Frontal cortex (tissue), 4 donors: ENCODE measurements around the gene KRTAP1-1. TPM values are rescaled to one million over a fixed set of nuclear protein-coding genes. Genes with fewer than 3 reads are reported as not detected.
"Not testable (repeated sequence)": the region's sequence is repeated elsewhere in the genome, so short reads cannot be mapped to it uniquely, and the experiment has no call there.

ENCODE experiments used
- DNase-seq, 2 donors: peaks; one replicate each; pipeline ENCODE4 v3.0.0; 2012; ENCODE audit warnings: low spot score in 2 of 2
- FAIRE-seq: peaks from 2 replicates; lab custom pipeline; 2012; peaks lifted over from hg19 to GRCh38; lab: Jason Lieb, UNC
- total RNA-seq: library from RNA; depleted of rRNA; stranded (reverse); fragments of >200 nt; gene quantifications from one replicate; pipeline ENCODE4 v1.2.3, GENCODE V29; 2014
- donor health status: control.
- donor health status: control.
- donor health status: control.

The KRTAP1-1 gene, protein sequence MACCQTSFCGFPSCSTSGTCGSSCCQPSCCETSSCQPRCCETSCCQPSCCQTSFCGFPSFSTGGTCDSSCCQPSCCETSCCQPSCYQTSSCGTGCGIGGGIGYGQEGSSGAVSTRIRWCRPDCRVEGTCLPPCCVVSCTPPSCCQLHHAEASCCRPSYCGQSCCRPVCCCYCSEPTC
- not detected for total RNA-seq

DNA sequence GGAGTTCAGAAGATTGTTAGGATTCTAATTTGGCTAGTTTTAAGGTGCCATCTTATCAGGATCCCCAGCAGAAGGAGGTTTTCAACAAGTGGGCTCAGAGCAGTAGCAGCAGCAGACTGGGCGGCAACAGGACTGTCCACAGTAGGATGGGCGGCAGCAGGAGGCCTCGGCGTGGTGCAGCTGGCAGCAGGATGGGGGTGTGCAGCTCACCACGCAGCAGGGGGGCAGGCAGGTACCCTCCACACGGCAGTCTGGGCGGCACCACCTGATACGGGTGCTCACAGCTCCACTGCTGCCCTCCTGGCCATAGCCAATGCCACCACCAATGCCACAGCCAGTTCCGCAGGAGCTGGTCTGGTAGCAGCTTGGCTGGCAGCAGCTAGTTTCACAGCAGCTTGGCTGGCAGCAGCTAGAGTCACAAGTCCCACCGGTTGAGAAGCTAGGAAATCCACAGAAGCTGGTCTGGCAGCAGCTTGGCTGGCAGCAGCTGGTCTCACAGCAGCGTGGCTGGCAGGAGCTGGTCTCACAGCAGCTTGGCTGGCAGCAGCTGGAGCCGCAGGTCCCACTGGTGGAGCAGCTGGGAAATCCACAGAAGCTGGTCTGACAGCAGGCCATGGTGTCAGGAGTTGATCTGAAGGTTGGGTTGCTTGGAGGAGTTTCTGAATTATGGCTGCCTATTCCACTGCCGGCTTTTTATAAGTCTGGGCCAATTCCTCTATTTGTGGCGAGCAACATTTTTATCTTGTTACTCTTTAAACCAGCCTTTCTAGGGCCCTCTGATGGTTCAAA, at the start of gene KRTAP1-1:
KRTAP1-1 (minus strand) TSS at position 668 of the 789 bp plus-strand sequence; CDS start at position 615, 53 bp downstream.
- FAIRE-seq, DNase-seq: not testable (repeated sequence)

DNA sequence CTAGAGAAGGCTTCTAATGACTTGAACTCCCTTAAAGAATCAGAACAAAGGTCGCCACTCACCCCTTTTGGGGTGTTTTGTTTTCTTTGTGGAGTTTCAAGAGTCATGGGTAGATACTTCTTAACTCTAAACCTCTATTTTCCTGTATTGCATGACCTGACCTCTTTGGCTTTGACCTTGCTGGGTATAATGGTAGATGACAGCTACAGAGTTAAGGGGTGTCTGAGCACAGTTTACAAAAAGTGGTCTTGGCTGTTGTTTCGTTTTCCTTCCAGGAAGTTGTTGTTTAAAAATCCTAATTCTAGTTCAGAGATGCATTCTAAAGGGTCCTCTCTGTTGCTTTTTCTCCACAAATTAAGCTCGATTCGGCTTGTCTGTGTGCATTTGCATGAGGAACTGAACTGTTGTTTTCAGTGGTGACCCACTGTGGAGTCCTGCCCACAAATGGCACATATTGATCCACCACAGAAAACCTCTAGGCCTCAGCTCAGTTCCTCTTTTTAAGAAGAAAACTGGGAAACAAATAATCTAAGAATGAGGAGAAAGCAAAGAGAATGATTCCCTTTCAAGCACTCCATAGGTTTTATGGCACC, 47.6 kb upstream of the KRTAP1-1 start:
- not testable (repeated sequence) for FAIRE-seq, DNase-seq

DNA sequence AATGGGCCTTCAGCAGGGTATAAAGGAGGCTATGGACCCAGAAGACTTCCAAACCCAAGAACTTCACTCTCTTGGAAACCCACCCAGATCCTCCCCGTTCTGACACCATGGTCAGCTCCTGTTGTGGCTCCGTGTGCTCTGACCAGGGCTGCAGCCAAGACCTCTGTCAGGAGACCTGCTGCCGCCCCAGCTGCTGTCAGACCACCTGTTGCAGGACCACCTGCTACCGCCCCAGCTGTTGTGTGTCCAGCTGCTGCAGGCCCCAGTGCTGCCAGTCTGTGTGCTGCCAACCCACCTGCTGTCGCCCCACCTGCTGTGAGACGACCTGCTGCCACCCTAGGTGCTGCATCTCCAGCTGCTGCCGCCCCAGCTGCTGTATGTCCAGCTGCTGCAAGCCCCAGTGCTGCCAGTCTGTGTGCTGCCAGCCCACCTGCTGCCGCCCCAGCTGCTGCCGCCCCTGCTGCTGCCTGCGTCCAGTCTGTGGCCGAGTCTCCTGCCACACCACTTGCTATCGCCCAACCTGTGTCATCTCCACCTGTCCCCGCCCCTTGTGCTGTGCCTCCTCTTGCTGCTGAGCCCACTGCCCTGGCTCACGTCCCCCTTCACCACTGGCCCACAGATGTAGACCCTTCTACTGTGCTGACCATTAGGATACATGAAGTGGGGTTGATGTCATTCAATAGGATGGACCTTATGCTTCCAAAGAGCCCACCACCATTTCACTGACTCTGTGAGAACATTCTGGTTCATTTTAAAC, 43.0 kb upstream of the KRTAP1-1 start, which contains the start of gene KRTAP4-7:
KRTAP4-7 (plus strand) TSS at position 51 of the 757 bp plus-strand sequence; CDS start at position 108, 57 bp downstream.
- not testable (repeated sequence) for FAIRE-seq, DNase-seq

DNA sequence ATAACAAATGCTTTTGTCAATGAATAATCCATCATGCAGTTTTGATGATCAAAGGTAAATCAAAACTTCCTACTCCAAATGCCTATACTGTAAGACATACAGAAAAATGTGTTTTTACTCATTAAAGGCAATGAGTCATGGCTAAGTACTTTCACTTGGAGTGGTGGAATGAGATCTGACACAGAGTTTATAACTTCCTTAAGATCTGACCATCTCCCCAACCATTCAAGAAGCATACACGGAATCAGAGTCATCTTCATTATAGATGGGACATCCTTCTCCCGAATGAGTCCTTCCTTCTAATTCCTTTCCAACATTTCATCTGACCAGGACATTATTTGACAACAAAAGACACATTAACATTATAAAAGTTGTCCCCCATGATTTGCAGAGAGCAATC, 42.2 kb upstream of the KRTAP1-1 start:
- not testable (repeated sequence) for FAIRE-seq, DNase-seq

DNA sequence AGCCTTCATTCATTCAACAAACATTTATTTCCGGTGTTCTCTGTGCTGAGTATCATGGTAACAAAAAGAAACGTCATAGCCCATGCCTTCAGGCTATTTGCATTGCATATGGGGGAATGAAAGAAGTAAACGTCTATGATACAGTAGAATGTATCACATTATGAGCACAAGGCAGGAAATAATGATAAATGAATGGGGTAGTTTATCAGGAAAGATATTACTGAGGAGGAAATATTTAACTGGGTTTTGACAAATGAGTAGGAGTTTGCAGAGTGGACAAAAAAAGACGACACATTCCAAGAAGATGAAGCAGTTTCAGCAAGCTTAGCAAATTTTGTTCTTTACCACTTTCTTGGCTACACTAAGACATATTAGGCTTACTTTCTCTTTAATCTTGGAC, 41.4 kb upstream of the KRTAP1-1 start:
- FAIRE-seq (no peak), DNase-seq (no peak)

DNA sequence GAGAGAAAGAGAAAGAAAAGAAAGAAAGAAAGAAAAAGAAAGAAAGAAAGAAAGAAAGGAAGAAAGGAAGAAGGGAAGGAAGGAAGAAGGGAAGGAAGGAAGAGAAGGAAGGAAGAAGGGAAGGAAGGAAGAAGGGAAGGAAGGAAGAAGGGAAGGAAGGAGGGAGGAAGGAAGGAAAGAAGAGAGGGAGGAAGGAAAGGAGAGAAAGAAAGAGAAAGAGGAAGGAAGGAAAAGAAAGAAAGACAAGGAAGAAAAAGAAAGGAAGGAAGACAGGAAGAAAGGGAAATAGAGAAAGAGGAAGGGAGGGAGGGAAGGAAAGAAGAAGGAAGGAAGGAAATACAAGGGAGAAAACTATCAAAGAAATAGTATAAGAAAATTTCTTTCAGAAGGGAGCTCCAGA, 35.5 kb upstream of the KRTAP1-1 start:
- FAIRE-seq (no peak), DNase-seq (no peak)

DNA sequence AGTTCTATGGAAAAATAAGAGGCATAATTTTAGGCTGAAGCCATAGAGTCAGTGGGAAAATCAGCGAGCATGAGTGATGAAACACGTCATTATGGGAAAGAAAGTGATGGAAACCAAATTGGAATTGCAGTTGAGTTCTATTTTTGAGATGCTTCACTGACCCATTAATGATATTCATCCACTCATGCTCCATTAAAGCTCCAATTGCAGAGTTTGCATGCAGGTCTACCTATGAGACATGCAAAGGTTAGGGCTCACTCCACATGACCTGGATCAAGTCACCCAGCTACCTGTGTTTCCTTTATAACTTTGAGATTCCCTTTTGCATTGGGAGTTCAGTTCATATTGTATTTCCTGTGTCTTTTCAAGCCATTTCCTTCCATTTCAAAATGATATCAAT, 32.4 kb upstream of the KRTAP1-1 start:
- FAIRE-seq (no peak), DNase-seq (no peak)

DNA sequence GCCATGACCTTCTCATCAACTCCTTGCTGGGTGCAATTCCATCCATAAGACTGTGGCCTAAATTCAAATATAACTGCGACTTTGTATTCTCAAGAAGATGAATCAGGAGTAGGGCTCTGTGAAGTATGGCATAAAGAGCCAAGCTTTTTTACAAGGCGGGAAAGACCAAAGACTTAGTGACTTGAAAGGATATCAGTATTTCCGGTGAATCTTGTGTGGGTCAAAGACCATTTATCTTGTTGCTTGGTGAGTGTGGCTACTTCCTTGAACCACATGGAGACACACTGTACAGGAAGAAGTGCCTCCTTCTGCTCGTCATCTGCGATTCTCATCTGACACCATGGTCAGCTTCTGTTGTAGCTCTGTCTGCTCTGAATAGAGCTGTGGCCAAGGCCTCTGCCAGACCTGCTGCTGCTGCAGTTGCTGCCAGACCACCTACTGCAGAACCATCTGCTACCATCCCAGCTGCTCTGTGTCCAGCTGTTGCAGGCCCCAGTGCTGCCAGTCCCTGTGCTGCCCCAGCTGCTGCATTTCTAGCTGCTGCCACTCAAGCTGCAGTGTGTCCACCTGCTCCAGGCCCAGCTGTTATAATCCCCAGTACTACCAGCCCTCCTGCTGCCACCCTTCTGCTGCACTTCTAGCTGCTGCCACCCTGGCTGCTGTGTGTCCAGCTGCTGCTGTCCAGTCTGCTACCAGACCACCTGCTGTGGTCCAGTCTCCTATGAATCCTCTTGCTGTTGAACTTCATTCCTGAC, 30.5 kb upstream of the KRTAP1-1 start:
- no peak for FAIRE-seq
- no peak for DNase-seq

DNA sequence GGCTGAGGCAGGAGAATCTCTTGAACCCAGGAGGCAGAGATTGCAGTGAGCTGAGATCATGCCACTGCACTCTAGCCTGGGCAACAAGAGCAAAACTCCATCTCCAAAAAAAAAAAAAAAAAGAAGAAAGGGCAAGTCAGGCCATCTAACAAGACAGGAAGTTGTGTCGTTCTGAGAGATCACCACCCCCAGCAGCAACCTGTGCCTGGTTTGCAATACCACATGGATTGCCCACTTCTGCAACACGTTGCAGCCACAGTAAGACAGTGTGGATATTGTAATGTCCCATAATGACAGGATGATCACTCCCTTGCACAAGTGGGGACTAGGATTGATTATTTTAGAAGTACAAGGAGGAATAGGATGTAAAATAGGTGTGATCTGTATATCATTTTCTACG, 27.8 kb upstream of the KRTAP1-1 start:
- DNase-seq: no peak
- no peak for FAIRE-seq

DNA sequence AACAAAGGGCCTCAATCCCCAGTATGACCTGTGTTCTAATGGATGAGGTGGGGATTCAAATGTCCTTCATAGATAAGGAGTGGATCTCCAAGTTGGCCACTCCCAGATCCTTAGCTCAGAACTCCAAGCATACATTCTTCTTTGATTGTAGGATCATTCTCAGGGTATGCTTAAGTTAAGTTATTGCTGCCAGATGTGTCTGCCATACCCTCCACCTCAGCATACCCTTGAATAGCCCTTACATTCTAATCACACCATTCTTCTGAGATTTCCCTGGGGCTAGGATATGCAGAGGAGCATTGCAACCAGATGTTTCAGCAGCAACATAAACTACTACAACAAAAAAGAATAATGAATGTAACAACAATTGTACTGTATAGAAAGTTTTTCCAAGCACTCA, 26.0 kb upstream of the KRTAP1-1 start:
- DNase-seq (no peak), FAIRE-seq (no peak)

DNA sequence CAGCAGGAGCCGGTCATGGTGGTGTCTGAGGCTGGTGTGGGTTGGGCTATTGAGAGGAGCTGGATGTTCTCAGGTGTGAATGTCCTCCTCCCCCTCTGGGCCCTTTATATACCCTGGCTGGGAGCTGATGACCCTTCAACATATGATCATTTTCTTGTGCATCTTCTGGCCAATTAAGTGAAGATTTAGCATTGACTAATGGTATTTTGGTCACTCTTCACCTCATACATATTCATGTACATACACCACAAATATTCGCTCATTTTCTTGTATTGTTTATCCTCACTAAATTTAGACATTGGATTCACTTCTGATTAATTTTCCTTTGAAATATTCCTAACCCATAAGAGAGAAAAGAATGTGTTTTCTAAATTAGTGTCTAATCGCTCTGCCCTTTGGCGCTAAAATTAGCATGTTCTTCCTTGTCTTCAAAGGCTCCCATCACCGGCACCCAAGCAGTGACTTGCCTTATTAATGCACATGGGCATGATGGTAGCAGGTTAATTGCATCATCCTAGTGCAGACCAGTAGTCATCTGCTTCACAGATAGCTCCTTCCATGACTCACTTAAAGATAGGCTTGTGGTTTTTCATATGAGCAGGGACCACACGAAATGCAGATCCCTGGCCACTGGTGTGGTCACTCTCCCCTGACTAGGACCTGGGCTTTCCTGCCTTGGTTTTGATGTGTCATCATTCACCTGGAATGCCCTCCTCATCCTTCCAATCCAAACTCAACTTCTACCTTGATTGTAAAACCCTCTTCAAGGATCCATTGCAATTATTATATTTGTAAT, 24.8 kb upstream of the KRTAP1-1 start, which contains the start of gene KRTAP2-4:
KRTAP2-4 (minus strand) TSS at position 51 of the 796 bp plus-strand sequence; CDS start at position 17, 34 bp downstream.
- FAIRE-seq (no peak), DNase-seq (no peak)

DNA sequence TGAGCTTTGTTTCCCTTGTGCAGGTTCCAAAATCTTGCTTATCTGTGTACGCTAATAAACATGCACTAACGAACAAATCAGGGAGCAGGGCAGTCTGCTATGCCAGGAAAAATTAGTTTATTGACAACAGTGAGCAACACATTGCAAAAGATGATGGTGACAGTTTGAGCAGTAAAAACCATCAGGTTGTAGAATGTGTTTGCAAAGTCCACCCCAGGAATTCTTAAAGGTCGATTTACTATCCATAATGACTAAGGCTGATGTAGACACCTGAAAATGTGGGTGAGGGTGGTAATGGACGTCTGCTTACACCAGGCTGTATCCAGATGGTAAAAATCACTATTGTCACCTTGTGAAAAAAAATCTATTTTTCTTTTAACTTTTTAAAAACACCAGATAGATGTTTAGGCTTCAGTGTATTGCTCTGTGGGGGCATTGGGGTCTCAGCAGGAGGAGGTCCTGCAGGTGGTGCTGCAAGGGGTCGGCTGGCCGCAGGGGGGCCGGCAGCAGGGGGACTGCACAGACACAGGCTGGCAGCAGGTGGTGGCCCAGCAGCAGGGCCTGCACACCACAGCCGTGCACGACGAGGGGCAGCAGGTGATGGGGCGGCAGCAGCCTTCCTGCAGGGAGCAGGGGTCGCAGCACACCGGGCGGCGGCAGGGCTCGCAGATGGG, 23.9 kb upstream of the KRTAP1-1 start:
- DNase-seq, FAIRE-seq: not testable (repeated sequence)

DNA sequence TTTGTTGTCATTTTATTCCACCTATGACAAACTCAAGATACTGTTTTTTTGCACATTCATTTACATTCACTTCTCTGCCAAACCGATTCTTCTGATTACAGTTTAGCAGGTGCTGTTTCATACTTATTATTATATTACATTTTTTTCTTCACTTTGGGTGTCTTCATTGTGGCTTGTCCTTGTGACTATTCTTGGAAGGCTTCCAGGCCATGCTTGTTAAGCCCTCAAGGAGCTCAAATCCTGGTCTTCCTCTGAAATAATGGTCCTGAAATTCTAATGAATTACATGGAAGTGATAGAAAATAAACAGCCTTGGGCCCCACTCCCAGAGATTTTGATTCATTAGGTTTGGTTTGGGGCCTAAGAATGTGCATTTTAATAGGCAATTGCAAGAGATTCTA, 23.1 kb upstream of the KRTAP1-1 start:
- FAIRE-seq (no peak), DNase-seq (no peak)

DNA sequence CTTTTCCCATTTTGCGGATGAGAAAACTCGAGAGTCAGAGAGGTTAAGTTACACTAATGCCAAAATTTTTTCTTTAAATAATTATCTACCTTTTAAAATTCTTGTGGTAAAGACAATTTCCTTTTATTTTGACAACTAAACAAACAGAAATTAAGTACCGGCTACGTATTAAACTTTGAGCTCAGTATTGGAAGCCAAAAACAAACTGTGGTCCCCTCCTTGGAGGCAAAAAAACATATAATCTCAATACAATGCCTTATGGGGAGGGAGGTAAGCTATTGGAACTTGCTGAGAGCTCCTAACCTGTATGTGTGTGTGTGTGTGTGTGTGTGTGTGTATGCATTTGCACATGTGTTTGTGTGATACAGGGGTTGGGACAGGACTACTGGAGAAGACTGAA, 22.2 kb upstream of the KRTAP1-1 start:
- FAIRE-seq: no peak

DNA sequence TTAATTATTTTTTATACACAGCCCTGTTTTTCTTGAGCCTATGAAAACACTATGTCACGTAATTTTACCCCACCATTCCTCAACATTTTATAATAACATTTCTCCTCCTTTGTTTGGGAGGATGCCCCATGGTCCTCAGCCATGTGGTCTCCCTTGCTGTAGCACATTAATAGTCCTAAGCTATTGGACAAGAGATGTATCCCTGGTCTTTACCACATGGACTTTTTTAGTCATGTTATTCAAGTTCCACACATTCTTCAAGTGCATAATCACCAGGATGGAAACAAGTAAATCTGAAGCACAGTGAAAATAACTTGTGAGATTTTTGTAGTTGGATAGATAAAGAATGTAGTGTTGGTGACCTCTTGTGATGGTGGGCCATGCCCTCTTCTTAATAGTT, 20.7 kb upstream of the KRTAP1-1 start:
- DNase-seq (no peak), FAIRE-seq (no peak)

More for the DNA sequence above, 22.2 kb upstream of the KRTAP1-1 start:
- DNase-seq: no peak

DNA sequence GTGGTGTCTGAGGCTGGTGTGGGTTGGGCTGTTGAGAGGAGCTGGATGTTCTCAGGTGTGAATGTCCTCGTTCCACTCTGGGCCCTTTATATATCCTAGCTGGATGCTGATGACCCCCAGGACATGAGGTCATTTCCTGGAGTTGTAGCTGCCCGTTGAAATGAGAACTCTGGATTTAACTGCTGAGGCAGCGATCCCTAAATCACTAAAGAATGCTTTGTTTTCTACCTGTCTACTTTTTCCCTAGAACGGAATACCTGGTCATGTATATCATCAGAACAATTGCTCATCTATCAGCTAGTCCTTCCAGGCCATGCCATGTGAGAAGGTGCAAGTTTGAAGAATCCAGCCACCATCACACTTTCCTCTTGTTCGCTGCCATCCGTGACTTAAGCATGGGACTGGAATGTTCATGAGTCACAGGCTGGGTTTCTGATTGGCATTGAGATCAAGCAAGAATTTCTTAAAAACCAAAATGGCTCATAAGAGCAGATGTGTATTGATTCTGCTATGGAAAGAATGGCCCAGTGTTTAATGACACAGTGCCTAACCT, 18.9 kb upstream of the KRTAP1-1 start, which contains the start of gene KRTAP2-3:
KRTAP2-3 (minus strand) TSS at position 63 of the 553 bp plus-strand sequence. CDS start 64 bp downstream, outside the sequence.
- no peak for FAIRE-seq
- DNase-seq: no peak

DNA sequence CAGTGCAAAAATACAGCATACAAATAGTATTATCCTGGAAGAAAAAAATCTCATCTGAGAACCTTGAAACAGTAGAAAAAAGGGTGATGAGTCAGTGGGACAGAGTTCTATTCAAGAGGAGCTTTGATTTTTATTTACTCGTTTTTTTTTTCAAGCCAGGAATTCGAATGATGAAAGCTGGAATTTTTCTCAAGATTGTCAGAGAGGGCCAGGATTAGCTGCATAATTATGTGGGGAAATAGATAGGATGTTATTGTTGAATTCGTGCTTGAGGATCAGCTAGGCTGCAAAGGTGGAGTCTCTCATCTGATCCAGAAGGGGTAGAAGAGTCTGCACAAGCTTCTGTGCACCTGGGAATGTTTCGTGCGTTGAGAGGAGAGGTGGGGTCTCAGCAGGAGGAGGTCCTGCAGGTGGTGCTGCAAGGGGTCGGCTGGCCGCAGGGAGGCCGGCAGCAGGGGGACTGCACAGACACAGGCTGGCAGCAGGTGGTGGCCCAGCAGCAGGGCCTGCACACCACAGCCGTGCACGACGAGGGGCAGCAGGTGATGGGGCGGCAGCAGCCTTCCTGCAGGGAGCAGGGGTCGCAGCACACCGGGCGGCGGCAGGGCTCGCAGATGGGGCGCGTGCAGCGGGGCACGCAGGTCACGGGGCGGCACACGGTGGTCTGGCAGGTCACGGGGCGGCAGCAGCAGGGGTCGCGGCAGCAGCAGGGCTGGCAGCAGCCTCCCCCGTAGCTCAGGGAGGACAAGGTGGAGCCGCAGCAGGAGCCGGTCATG, 18.2 kb upstream of the KRTAP1-1 start:
- not testable (repeated sequence) for DNase-seq, FAIRE-seq
